ENCODE results near the gene TRIM49D1.
"Not testable (repeated sequence)": the region's sequence is repeated elsewhere in the genome, so short reads cannot be mapped to it uniquely, and the experiment has no call there.

TRIM49D1 gene

GRCh38 chr11:89922195-89922660 lies at the start of gene TRIM49D1:
TSS of gene TRIM49D1 (minus strand) at chr11:89922245. CDS start at chr11:89917710, 4,535 bp downstream.
- DNase-seq = no peak

GRCh38 chr11:89965737-89966136 lies 43.7 kb upstream of the TRIM49D1 start, which contains the start of gene TRIM64:
TSS of gene TRIM64 (plus strand) at chr11:89966037. CDS start at chr11:89968504, 2,467 bp downstream.
- DNase-seq = not testable (repeated sequence)

- DNase-seq = not testable (repeated sequence)
These were observed 38.8 kb upstream of the TRIM49D1 start for GRCh38 chr11:89960833-89961232.

- not testable (repeated sequence) for DNase-seq
These were observed 1.7 kb upstream of the TRIM49D1 start, which contains the start of gene TRIM49D2 for GRCh38 chr11:89923764-89924163. TSS of gene TRIM49D2 (plus strand) at chr11:89924064. CDS start at chr11:89926762, 2,698 bp downstream.

GRCh38 chr11:89900809-89901208 lies 21.2 kb downstream of the TRIM49D1 start:
- not testable (repeated sequence) for DNase-seq

GRCh38 chr11:89893245-89893644 lies 28.8 kb downstream of the TRIM49D1 start:
- DNase-seq = not testable (repeated sequence)

- DNase-seq = not testable (repeated sequence)
These were observed 44.5 kb downstream of the TRIM49D1 start for GRCh38 chr11:89877511-89877910.

GRCh38 chr11:89872588-89872987 lies 49.5 kb downstream of the TRIM49D1 start:
- DNase-seq = not testable (repeated sequence)

GRCh38 chr11:89865223-89865622 lies 56.8 kb downstream of the TRIM49D1 start:
- DNase-seq = not testable (repeated sequence)

GRCh38 chr11:89863906-89864704 lies 57.9 kb downstream of the TRIM49D1 start:
- not testable (repeated sequence) for DNase-seq

All from NCI-H69 (cell line).